Iris pigment epithelial cell (primary cell): ENCODE results near the gene NRG3.

Experiments used
- DNase-seq: peaks from one replicate; pipeline ENCODE4 v3.0.0-alpha.2; 2011; ENCODE audit warnings: low read depth

NRG3 gene

DNA sequence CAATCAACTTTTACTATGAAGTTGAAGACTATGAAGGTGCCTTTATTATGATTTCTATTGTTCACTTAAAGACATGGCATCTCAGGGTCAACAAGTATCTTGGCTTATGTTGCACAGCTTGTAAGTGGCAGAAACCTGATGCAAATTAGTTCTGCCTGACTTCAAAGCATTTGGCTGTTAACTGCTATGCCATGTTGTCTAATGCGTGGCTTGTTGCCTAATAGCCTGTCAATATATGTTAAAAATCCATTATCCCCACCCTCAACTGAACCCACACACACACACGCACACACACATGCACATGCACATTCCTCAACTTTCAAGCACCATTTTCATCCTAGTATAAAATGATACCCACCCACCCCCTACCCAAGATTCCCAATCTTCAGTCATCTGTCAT is 217.1 kb downstream of the NRG3 start:
- no peak for DNase-seq

DNA sequence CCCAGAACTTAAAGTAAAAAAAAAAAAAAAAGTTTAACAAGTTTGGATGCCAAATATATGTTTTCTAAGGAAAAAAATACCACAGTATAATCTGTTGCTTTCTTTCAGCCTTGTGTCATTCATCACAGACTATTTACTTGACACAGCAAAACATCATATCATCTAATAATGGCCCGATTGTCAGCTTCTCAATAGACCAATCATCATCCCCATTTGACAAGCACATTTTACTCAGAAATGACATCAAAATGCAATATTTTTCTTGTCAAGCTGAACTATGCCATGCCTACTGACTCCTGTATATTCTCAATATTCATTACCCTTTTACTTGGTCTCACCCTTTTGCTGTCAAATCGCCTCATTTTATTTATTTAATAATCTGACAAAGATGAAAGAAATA is 249.7 kb downstream of the NRG3 start:
- no peak for DNase-seq

DNA sequence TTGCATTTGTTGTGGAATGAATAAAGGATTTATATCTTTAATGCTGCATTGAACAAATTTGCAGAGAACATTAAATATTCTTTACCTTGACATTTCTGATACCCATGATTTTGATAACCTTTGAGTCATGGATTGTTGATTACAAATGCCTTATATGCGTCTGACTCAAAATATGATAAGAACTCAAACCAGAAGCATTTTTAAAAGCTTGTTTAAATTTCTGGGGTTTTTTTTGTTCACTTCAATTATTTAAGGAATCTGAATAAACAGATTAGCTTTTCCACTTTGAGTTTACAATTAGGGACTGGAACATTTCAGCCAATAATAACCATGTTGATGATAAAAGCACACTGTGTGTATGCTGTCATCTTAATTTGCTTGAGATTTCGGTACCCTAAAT is 253.5 kb downstream of the NRG3 start:
- DNase-seq: no peak

DNA sequence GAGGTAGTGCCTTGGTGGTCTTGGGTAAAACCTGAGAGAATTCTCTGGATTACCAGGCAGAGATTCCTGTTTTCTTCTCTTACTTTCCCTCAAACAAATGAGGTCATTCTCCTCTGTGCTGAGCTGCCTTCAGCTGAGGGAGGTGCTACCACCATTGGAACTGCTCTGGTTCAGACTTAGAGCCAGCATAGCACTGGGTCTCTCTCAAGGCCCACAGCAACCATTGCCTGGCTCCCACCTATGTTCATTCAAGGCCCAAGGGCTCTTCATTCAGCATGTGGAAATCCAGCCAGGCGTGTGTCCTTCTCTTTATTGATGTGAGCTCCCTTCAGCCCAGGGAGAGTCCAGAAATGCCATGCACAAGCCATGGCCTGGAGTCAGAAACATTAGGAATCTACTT is 261.1 kb downstream of the NRG3 start:
- DNase-seq: no peak

DNA sequence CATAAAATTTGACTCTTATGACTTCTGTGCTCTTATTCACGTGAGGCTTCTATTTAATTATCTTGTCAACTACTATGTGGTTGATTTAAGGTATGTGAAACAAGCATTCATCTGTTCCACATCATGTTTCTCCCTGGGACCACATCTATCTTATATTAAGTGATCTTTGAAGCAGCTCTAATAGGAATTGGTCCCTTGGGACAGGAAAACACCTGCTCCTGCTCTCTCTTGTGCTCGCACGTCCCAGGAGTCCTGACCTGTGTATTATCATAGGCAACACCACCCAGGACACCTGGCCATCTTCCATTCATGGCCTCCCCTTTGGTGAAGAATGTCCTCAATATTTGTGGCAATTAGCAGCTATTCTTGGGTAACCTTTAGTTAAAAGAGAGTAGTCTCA is 269.2 kb downstream of the NRG3 start:
- DNase-seq: no peak

DNA sequence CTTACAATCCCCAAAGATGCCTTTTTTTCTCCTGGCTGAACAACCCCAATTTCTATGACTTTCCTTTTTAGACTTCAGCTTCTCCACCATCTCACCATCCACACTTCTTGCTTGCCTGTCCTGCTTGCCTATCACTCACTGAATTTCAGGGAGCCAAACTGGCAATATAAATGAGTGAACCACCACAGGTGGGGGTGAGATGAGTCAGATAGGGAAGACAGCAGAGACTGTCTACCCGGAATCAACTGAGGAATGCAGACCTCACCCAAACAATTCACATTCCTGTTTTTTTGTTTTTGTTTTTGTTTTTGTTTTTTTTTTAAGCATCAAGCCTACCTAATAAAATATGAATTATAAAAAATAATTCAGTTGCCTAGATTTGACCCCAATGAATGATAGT is 273.8 kb downstream of the NRG3 start:
- no peak for DNase-seq

DNA sequence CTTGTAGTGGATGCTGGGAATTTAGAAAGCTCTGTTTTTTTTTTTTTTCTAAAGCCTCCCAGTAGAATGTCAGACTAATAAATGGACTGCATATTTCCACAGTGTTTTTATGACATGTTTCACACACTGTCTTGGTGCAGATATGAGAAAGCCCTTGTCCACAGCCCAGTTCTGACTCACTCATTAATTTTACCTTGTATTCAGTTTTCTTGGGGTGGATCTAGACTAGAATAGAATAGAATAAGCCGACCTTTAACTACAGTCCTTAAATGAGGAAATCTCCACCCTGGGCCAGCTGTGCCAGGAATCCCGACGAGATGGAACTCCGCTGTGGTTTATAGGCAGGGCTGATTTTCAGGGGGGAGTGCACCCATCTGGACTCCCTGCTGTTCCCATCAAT is 274.7 kb downstream of the NRG3 start:
- DNase-seq: no peak

DNA sequence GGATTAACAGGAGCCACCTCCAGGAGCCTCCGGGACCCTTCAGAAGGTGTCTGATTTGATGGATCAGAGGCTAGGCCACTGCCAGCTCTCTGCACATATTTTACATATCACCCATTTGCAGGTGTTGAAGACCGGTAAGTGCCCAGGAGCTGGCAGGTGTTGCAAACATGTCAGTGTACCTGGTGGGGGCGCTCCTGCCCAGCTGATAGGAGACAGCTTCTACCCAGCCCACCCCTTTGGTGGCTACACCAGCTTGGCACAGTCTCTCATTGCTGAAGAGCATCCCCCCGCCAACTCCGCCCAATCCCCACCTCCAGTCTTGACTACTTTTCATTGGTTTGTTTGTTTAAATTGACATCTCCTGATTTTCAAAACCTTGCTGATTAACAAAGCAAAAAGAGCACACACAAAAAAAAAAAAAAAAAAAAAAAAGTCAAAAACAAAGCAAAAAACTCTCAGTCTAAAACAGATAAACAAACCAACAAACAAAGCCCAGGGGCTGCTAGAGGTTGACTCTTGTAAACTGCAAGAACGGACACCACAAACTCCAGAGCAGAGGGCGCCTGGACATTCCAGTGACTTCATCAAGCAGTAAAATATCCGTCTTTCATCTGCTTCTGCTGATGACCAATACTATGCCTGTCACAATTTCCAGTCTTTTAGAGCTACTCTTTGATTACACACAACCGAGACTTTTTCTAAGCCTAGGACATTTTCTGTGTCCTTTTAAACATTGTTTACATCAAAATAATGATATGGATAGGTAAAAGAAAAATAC is 275.3 kb downstream of the NRG3 start:
- no peak for DNase-seq

DNA sequence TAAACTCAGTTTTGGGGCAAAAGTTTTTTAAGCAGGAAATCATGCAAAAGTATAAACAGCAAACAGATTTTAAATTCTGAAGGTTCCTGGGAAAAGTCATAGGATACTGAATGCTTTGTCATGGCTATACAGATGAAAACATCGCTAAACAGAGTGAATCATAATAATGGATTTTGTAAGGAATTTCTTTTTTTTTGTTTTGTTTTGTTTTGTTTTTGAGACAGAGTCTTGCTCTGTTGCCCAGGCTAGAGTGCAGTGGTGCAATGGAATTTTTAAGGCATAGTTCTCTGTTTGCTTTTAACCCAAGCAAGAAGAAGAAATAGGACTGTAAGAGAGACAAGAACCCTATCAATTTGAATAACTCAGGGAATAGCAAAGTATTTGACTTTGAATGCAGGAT is 285.3 kb downstream of the NRG3 start:
- DNase-seq: no peak

DNA sequence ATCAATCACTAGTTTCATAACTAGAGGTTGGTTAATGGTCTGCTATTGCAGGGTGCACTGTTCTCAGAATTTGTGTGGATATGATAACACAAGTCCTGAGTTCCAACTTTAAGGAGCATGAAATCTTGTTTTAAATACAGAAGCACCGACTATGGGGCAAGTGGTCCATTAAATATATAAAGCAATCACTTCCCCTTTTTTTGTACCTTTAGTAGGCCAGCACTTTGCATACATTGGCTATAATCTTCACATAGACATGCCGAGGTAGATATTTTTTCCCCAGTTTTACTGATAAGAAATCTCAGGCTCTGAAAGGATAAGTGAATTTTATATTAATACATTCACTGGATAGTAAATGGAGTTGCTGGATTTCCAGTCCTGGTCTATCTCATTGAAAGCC is 286.3 kb downstream of the NRG3 start:
- DNase-seq: no peak

DNA sequence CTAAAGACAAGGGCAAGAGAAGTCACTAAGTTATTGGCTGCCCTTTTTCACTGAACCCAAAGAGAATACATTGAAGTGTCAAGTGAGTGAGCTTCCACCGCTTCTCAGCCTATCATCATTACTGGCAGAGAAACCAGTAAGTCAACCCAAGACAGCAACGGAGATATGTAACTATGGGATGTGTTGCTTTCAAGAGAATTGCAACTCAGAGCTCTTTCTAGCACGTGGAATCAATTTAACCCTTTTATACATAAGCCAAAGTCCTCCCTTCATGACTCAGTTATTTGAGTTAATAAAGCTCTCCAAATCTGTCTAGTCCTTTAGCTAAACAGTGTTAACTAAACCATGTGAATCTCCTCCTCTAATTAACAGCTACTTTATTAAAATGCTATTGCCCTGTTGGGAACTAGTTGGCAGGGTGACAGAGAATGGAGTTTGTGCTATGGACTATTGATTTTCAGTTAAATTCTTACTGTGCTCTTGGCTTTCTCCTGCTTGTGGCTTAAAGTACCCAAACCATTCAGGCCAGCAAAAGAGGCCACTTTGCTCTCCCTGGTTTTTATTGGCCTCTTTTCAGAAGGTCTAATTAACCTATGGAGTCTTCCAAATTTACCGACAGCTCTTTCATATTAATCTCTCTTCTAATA is 287.7 kb downstream of the NRG3 start:
- no peak for DNase-seq

DNA sequence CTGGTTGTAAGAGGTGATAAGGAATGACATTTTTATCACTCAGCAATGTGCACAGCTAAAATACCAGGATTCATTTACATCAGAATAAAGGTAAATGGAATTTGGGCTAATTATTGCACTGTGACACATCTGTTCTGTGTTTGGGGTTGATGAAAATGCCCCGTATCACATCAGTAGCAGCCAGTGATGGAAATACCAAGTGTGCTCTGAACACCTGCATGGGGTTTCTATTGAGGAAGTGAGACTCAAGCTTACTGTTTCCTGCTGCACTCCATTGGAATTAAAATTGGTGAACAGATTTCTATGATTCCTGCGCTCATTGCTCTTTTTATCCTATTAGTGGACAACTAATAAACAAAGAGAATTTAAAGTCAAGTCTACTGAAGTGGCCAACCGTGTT is 296.9 kb downstream of the NRG3 start:
- DNase-seq: no peak

DNA sequence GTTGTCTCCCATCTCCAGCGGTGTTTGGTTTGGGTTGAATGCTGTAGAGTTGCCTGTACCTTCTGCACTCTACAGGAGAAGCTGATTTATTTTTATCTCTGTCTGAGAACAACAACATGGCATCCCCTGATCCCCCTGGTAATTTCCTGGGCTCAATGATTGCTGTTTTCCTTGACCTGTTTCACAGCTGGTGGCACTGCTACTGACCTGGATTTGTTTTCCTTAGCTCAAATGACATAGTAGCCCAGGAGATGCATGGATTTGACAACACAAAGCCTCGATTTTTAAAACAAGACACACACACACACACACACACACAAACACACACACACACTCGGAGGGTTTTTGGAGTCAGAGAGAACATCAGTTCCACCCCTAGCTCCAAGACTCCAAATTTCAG is 301.6 kb downstream of the NRG3 start:
- no peak for DNase-seq

DNA sequence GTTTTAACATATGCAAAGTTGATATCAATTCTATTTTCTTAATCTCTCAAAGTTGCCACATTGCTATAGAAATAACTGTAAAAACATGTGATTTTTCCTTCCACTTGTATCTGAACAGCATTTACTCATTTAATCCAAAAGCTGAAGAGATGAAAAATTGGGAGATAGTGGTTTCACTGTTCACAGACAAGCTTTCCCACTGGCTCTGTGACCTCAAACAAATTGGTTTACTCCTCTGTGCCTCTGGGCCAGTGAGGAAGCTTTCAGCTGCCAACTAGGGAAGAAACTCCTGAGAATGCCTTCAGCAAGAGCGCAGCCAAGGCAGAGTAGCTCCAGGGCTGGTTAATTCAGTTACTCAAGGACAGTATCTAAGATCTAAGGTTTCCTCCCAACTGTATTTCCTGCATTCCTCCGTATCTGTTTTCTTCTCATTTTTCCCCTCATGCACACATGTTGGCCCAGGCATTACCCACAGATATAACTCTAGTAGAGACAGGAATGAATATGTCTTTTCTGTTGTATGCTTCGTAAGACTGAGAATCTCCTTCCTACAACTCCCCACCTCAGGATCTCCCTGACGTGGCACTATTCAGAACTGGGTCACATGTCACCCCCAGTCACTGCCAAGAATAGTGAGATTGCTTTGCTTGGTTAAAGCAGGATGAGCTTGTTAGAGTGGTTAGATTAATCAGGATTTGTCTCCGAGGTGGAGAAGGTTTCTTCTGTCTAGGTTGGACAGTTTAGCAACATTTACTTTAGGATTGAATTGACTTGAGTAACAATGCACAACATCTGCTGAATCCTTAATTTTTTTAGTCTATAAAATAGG is 315.7 kb downstream of the NRG3 start:
- DNase-seq: no peak

DNA sequence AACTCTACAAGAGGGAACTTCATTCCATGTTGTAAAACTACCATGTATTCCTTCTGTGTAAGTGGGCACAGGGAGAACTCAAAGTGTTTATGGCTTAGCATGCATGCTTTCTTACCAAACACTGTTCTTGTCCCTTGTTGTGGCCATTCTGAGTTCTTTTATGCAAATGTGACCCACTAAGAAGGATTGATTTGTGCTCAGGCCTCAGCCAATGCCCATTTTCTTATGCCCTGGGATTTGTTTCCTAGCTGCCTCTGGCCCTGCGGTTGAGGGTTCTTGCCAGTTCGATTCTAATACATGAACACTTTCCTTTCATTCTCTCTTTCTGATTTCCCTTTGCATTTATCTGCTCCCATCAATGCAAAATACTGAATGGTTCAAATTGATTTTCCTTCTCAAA is 316.7 kb downstream of the NRG3 start:
- DNase-seq: no peak

DNA sequence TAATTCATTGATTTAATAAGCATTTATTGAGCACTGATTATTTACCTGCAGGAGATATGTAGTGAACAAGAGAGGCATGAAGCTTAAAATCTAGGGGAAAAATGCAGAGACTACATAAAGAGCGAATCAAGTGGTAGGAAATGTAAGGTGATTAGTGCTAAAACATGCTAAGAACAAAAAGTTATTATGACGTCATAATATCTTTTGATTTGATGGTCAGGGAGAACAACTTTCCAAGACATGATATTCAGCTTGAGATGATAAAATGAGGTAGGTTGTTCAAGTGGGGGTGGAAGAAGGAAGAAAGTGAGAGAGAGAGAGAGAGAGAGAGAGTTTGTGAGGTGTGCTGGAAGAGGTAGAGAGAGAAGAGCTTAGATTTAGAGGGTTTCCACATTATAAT is 317.7 kb downstream of the NRG3 start:
- no peak for DNase-seq

DNA sequence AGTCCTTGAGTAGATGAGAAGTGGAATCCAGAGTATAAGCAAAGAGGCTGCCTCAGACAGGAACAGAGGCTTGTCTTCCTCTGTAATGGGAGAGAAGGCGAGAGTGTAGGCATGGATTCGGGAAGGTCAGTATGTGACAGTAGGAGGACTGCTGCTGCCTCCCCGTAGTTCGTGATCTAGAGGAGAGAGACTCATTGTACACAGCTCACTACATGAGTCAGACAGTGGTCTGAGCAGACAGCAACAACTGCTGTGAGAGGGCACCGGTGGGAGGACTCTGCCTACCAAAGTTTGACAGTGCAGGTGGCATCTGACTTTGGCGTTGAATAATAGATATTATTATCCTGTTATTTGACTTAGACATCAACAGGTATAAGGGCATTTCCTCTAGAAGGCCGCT is 319.4 kb downstream of the NRG3 start:
- DNase-seq: no peak

DNA sequence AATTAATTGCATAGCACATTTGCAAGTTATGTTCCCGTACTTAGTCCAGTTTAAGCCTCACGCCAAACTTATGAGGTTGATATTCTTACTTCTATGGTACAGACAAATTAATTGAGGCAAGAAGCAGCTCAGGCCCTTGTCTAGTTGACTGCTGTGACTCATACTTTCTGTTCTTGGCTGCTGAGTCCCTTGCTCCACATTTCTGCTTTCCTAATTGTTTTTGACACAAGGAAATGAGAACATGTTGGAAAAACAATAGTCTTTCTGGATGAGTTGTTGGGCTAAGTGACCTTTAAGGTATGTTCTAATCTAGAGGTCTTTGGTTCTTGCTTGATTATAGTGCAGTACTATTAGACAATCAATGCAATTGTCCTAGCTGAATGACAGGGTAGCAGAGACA is 331.8 kb downstream of the NRG3 start:
- DNase-seq: no peak

DNA sequence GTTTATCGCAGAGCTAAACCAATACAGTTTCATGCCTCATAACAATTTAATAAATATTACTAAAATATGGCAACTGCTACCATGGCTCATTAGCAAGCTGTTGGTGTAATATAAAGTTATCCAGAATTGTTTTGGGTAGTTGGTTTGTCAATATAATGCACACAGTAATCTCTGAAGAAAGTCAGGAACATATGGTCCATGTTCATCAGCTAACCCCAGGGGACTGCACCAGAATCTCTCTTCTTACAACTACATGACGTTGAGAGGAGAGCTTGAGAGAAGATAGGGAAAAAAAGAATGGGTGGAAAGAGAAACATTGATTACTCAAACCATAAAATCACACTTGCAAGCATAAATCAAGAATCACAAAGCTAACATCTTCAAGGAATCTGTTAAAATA is 333.7 kb downstream of the NRG3 start:
- no peak for DNase-seq

DNA sequence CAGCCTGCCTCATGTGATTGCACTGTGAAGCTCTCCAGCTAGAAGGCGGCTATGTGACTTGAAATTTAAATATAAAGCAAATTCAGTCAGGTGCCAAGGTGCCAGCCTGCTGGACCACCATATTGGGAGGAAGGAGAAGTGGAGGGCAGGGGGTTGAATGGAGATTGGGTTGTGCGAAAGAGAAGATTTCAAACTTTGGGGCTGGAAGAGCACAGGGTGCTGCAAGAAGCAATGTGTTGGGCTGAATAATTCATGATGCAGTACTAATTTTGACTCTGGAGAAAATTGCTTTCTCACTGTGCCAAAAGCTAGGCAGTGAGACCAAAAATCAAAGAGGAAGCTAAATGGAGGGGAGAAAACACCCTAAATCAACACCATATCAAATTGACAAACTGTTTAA is 335.3 kb downstream of the NRG3 start:
- no peak for DNase-seq

DNA sequence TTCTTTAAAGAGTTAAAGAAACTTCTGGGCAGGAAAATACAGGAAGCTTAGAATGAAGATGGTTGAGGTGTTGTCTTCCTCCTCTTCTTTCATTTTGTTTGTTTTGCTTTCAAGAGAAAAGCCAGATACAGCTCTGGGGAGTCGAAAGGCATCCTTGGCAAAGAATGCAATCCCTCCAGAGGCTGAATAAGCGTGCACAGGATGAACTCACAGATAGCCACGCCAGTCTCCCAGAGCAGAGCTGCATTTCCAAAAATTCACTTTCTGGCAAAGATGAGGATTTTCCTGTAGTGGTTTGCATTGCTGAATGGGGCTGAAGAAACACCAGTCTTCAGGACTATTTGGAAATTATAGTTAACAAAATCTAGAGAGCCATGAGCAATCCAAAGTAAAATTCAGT is 336.4 kb downstream of the NRG3 start:
- no peak for DNase-seq

DNA sequence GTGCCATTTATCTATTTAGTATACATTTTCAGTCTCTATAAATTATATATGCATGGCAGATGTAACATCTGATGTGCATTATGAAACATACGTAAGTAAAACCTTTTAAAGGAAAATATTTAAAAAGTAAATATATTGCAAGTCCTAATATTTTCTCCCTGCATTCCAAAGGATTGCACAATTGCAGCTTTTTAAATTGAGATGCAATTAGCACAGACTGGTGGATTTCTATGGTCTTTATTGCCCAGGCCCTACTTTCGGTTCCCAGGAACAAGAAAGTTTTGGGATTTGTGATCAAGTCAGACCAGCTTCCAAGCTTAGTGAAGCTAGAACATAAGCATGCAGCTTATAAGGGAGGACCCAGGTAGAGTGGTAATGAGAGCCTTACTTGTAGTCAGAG is 337.8 kb downstream of the NRG3 start:
- DNase-seq: no peak

DNA sequence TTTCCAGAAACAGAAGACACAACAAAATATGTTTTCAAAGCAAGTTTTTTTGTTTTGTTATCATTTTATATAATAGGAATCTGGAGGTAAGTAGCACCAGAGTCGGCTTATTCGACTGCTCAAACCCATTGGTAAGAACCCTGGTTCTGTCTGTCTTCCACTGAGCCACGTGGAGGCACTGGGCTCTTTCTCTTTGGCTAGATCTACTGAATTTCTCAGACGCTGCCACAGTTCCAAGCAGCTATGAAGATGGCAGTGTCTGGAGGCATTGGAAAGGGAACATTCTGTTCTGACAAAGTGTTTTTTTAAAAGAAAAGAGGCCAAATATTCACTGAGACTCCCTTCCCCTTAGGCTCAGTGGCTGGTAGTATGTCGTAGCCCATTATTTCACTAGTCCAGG is 338.8 kb downstream of the NRG3 start:
- no peak for DNase-seq
